Hepatocyte (in vitro differentiated cells): Measurements from ENCODE around the gene TTYH2. TPM values are rescaled to one million over a fixed set of nuclear protein-coding genes. Genes with fewer than 3 reads are reported as not detected.

Source experiments
- DNase-seq: peaks from one replicate; pipeline ENCODE4 v3.0.0-alpha.2; 2016; ENCODE audit warnings: low spot score
- H2AFZ ChIP-seq: fragments of 200-600 bp; sonication (generic); 2 replicates; pipeline ENCODE4 v1.6.0; 2016; ENCODE audit warnings: antibody characterized with exemption, mild to moderate bottlenecking
- H3K27ac ChIP-seq: fragments of 200-600 bp; sonication (generic); 2 replicates; pipeline ENCODE4 v1.5.1; 2016; ENCODE audit warnings: mild to moderate bottlenecking
- H3K27me3 ChIP-seq: fragments of 200-600 bp; sonication (generic); 2 replicates; pipeline ENCODE4 v1.6.1; 2016
- H3K36me3 ChIP-seq: fragments of 200-600 bp; sonication (generic); replicated peaks from 2 replicates; pipeline ENCODE4 v1.5.1; 2016; ENCODE audit warnings: low read depth; ENCODE audit not compliant: insufficient read depth
- H3K4me1 ChIP-seq: fragments of 200-600 bp; sonication (generic); 2 replicates; pipeline ENCODE4 v1.5.1; 2016; ENCODE audit warnings: mild to moderate bottlenecking, moderate library complexity; ENCODE audit not compliant: insufficient read depth
- H3K4me2 ChIP-seq: fragments of 200-600 bp; sonication (generic); 2 replicates; pipeline ENCODE4 v1.6.0; 2016
- H3K4me3 ChIP-seq: fragments of 200-600 bp; sonication (generic); 2 replicates; pipeline ENCODE4 v1.5.1; 2016; ENCODE audit warnings: mild to moderate bottlenecking
- H3K79me2 ChIP-seq: fragments of 200-600 bp; sonication (generic); 2 replicates; pipeline ENCODE4 v1.6.0; 2017; ENCODE audit warnings: mild to moderate bottlenecking
- H3K9me2 ChIP-seq: fragments of 200-600 bp; sonication (generic); replicated peaks from 2 replicates; pipeline ENCODE4 v1.6.0; 2017; ENCODE audit warnings: mild to moderate bottlenecking; ENCODE audit not compliant: insufficient read depth
- H3K9me3 ChIP-seq: fragments of 200-600 bp; sonication (generic); 2 replicates; pipeline ENCODE4 v1.5.1; 2016; ENCODE audit warnings: low read depth, mild to moderate bottlenecking
- H4K20me1 ChIP-seq: fragments of 200-600 bp; sonication (generic); 2 replicates; pipeline ENCODE4 v1.6.0; 2016; ENCODE audit warnings: mild to moderate bottlenecking; ENCODE audit not compliant: insufficient read depth, poor library complexity, severe bottlenecking
- CTCF ChIP-seq: fragments of 200-600 bp; sonication (generic); IDR thresholded peaks from 2 replicates; pipeline ENCODE4 v1.5.1; 2016; ENCODE audit warnings: antibody characterized with exemption, mild to moderate bottlenecking; ENCODE audit not compliant: poor library complexity
- EZH2 ChIP-seq: fragments of 200-600 bp; sonication (generic); IDR thresholded peaks from 2 replicates; pipeline ENCODE4 v1.6.1; 2016; ENCODE audit warnings: antibody characterized with exemption, mild to moderate bottlenecking, borderline replicate concordance
- EZH2phosphoT487 ChIP-seq: fragments of 200-600 bp; sonication (generic); IDR thresholded peaks from one replicate; pipeline ENCODE4 v1.6.1; 2018; ENCODE audit warnings: antibody characterized with exemption, mild to moderate bottlenecking, low read depth, moderate library complexity; ENCODE audit not compliant: unreplicated experiment, severe bottlenecking
- WGBS: methylation state at CpG from one replicate; pipeline ENCODE4 v1.1.6; 2016; ENCODE audit warnings: low lambda C conversion rate; ENCODE audit errors: missing lambda C conversion rate; 5-methylcytosine and 5-hydroxymethylcytosine counted together
- polyA plus RNA-seq: library from polyadenylated mRNA; unstranded; fragments of >200 nt; fragmentation: Nextera tagmentation; extraction: Ambion mirVana; gene quantifications from 2 replicates; pipeline ENCODE4 v1.2.1, GENCODE V29; 2016
- total RNA-seq: library from RNA; depleted of rRNA; stranded (reverse); fragments of >200 nt; gene quantifications from 2 replicates; pipeline ENCODE4 v1.2.3, GENCODE V29; 2014

The TTYH2 gene
- total and polyA plus RNA-seq, 2 experiments from 2014 or later, result 7.4 to 7.8 TPM

GRCh38 chr17:74196541-74197317 is 16.6 kb upstream of the TTYH2 start:
- H3K27ac ChIP-seq, result no peak overlapping the region
- H3K4me2 ChIP-seq, result no peak overlapping the region
- H4K20me1 ChIP-seq, result no peaks in the 10 kb centered on the region
- H3K36me3 ChIP-seq, result no peaks in the 10 kb centered on the region
- no peak for DNase-seq
- H3K79me2 ChIP-seq, result no peaks in the 10 kb centered on the region
- no peaks in the 10 kb centered on the region for H3K9me3 ChIP-seq
- WGBS, result 73% methylated on average over 30 of the region's 30 CpGs
- H3K9me2 ChIP-seq, result no peaks in the 10 kb centered on the region
- H3K4me1 ChIP-seq, result peaks cover 8% of the 10 kb centered on the region
- peaks cover 7% of the 10 kb centered on the region for H3K27me3 ChIP-seq
- TF ChIP-seq CTCF (no peak), EZH2phosphoT487 (no peak), EZH2 (no peak)
- no peak overlapping the region for H2AFZ ChIP-seq
- no peak overlapping the region for H3K4me3 ChIP-seq

- no peak overlapping the region for H3K27ac ChIP-seq
- no peaks in the 10 kb centered on the region for H4K20me1 ChIP-seq
- H3K4me1 ChIP-seq, result peaks cover 5% of the 10 kb centered on the region
- H3K4me2 ChIP-seq, result no peak overlapping the region
- TF ChIP-seq EZH2phosphoT487, result no peak
- no peak for TF ChIP-seq EZH2
- no peak for TF ChIP-seq CTCF
- DNase-seq, result no peak
- no peaks in the 10 kb centered on the region for H3K9me3 ChIP-seq
- H3K79me2 ChIP-seq, result no peaks in the 10 kb centered on the region
- H3K9me2 ChIP-seq, result no peaks in the 10 kb centered on the region
- 89% methylated on average over 2 of the region's 2 CpGs for WGBS
- H3K27me3 ChIP-seq, result peaks cover 11% of the 10 kb centered on the region
- H3K36me3 ChIP-seq, result no peaks in the 10 kb centered on the region
- no peak overlapping the region for H3K4me3 ChIP-seq
- no peak overlapping the region for H2AFZ ChIP-seq
These were observed 15.6 kb upstream of the TTYH2 start for GRCh38 chr17:74197801-74198200.

- no peak for DNase-seq
- Histone ChIP-seq H4K20me1 (no peaks in the 10 kb centered on the region), H3K79me2 (peaks cover under 1% of the 10 kb centered on the region), H3K27ac (no peak overlapping the region), H3K4me3 (no peak overlapping the region), H3K27me3 (peaks cover 11% of the 10 kb centered on the region), H3K9me2 (no peaks in the 10 kb centered on the region), H3K36me3 (no peaks in the 10 kb centered on the region), H2AFZ (no peak overlapping the region), H3K4me2 (no peak overlapping the region), H3K9me3 (no peaks in the 10 kb centered on the region), H3K4me1 (no peaks in the 10 kb centered on the region)
- no peak for TF ChIP-seq EZH2
- no peak for TF ChIP-seq CTCF
- no peak for TF ChIP-seq EZH2phosphoT487
- WGBS, result 83% methylated on average over 6 of the region's 6 CpGs
These were observed 14.7 kb upstream of the TTYH2 start for GRCh38 chr17:74198694-74199093.
